BLaER1 treated with 17β-estradiol and CSF1 and Interleukin-3, amounts not matched to agents 10 nM and 100 nM (cell line): ENCODE data around the gene TRIM47.

Experiments used
- H3K27ac ChIP-seq, 11 experiments: shearing (Covaris generic); formaldehyde crosslinking; 2 replicates each; pipeline ENCODE4 v1.8.1; 2022
- H3K27me3 ChIP-seq, 11 experiments: shearing (Covaris generic); formaldehyde crosslinking; 2 replicates each; pipeline ENCODE4 v1.8.1; 2022
- H3K36me3 ChIP-seq, 11 experiments: shearing (Covaris generic); formaldehyde crosslinking; 2 replicates each; pipeline ENCODE4 v1.8.1; 2022
- H3K4me1 ChIP-seq, 10 experiments: shearing (Covaris generic); formaldehyde crosslinking; 2 replicates each; pipeline ENCODE4 v1.8.1; 2022
- H3K4me2 ChIP-seq, 11 experiments: shearing (Covaris generic); formaldehyde crosslinking; 2 replicates each; pipeline ENCODE4 v1.8.1; 2022
- H3K4me3 ChIP-seq, 10 experiments: shearing (Covaris generic); formaldehyde crosslinking; 2 replicates each; pipeline ENCODE4 v1.8.1; 2022
- H3K9ac ChIP-seq, 11 experiments: shearing (Covaris generic); formaldehyde crosslinking; 2 replicates each; pipeline ENCODE4 v1.8.1; 2022
- H3K9me3 ChIP-seq, 11 experiments: shearing (Covaris generic); formaldehyde crosslinking; replicated peaks in 1 of 11; 2 replicates each; pipeline ENCODE4 v1.8.1; 2022
- H4K20me1 ChIP-seq, 11 experiments: shearing (Covaris generic); formaldehyde crosslinking; 2 replicates each; pipeline ENCODE4 v1.8.1; 2022
- Cebpa-rat ChIP-seq, 11 experiments: shearing (Covaris generic); IDR thresholded peaks; 2 replicates each; pipeline ENCODE4 v1.8.1; 2022

The TRIM47 gene

DNA sequence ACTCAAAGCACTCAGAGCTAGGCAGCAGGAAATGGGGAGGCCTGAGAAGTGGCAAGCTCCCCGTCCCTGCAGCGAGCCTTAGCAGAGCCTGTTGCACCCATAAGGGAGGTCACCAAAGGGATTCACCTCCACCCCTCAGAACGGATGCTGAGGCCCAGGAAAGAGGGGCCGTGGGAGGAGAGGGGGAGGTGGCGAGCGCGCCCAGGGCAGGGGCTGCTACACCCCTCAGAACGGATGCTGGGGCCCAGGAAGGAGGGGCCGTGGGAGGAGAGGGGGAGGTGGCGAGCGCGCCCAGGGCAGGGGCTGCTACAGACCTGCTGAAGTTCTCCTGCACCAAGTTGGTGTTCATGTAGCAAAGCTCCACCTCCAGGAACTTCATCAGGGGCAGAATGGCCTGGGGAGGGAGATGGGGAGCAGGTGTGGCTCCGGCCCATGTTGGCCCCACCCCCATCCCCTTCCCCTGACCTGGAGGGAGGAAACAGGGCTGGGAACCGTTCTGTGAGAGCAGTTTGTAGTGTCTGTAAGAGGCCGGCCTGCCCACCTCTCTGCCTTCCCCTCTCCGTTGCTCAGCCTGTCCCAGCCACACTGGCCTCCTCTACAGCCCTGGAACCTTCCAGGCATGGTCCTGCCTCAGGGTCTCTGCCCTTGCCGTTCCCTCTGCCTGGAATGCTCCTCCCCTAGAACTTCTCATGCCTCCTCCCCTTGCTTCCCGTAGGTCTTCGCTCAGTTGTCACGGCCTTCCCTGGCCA, 45.6 kb downstream of the TRIM47 start:
- Histone ChIP-seq H3K9ac (peak overlapping the region; percentile 32 to 70 (median 61); a peak in 21 of 22 replicates), H3K36me3 (peaks cover 40 to 98% (median 73%) of the 10 kb centered on the region in 11 experiments), H3K9me3 (no peaks in the 10 kb centered on the region), H3K4me2 (peak overlapping the region; percentile 64 to 93 (median 84)), H3K4me1 (peaks cover 71 to 91% (median 81%) of the 10 kb centered on the region in 10 experiments), H3K4me3 (peak overlapping the region in 5 of 10 experiments; percentile 22 to 37 (median 31); a peak in 6 of 20 replicates), H3K27me3 (no peaks in the 10 kb centered on the region), H3K27ac (peak overlapping the region; percentile 42 to 75 (median 69)), H4K20me1 (peaks cover 0 to 96% (median 40%) of the 10 kb centered on the region in 11 experiments; a peak in 18 of 22 replicates)
- no peak for TF ChIP-seq Cebpa-rat (IDR thresholded peaks at IDR 0.05)

DNA sequence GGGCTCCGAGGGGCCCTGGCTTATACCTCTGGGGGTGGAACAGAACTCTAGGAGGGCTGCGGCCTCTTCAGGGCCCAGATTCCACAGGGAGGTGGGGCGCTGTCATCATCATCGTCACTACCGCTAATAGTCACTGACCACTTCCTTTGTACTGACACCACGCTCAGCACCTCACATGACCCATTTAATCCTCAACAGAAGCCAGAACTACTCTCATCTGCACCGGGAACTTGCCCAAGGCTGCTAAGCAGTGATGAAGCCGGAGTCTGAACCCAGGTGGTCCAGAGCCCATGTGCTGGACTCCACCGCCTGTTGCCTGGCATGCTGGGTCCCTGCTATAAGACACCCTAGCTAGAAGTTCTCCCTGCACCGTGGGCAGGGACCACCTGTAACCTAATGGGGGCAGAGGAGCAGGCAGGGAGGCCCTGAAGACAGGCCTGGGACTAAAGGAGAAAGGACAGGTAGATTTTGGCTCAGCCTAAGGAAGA, 46.2 kb downstream of the TRIM47 start:
- Histone ChIP-seq H3K9ac (peak overlapping the region; percentile 32 to 70 (median 61); a peak in 21 of 22 replicates), H3K4me1 (peaks cover 75 to 91% (median 81%) of the 10 kb centered on the region in 10 experiments), H3K4me3 (peak overlapping the region in 5 of 10 experiments; percentile 22 to 37 (median 31); a peak in 6 of 20 replicates), H3K4me2 (peak overlapping the region; percentile 64 to 93 (median 84)), H3K36me3 (peaks cover 40 to 98% (median 75%) of the 10 kb centered on the region in 11 experiments), H3K9me3 (no peaks in the 10 kb centered on the region), H4K20me1 (peaks cover 2 to 97% (median 44%) of the 10 kb centered on the region in 11 experiments; a peak in 19 of 22 replicates), H3K27ac (peak overlapping the region; percentile 42 to 75 (median 69)), H3K27me3 (no peaks in the 10 kb centered on the region)
- no peak for TF ChIP-seq Cebpa-rat (IDR thresholded peaks at IDR 0.05)

DNA sequence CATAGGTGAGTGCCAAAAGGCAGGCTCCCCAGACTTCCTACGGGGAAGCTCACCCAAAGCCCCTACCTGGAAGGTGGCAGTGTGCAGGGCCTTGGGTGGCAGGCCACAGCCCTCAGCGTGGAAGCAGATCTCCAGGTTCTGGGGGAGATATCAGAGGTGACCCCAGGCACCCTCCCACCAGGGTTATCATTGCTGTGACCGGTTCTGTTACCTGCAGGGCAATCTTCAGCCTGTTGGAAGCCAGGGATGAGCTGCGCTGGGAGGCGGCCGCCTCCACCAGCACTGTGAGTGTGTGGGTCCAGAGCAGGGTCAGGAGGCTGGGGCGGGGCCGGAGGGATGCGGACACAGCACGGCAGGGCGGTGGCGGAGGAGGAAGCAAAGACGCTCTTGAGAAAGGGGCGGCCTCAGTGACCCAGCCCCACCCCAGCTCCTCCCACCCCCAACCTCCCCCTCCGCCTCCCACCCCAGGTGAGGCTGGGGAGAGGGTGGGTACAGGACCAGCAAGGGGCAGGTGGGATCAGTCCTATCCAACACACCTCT, 47.3 kb downstream of the TRIM47 start:
- H3K9me3 ChIP-seq, result no peaks in the 10 kb centered on the region
- 0 out of 22 replicates have a peak overlapping the region, but pooled peaks of 1 of the 11 experiments have one; percentile 18 for H3K9ac ChIP-seq
- H3K27ac ChIP-seq, result no peak overlapping the region
- H3K36me3 ChIP-seq, result peaks cover 33 to 98% (median 74%) of the 10 kb centered on the region in 11 experiments
- no peak overlapping the region for H3K4me3 ChIP-seq
- no peak overlapping the region for H3K4me2 ChIP-seq
- peaks cover 71 to 91% (median 81%) of the 10 kb centered on the region in 10 experiments for H3K4me1 ChIP-seq
- peaks cover 10 to 97% (median 55%) of the 10 kb centered on the region in 11 experiments; a peak in 20 of 22 replicates for H4K20me1 ChIP-seq
- no peak for TF ChIP-seq Cebpa-rat (IDR thresholded peaks at IDR 0.05)
- no peaks in the 10 kb centered on the region for H3K27me3 ChIP-seq

DNA sequence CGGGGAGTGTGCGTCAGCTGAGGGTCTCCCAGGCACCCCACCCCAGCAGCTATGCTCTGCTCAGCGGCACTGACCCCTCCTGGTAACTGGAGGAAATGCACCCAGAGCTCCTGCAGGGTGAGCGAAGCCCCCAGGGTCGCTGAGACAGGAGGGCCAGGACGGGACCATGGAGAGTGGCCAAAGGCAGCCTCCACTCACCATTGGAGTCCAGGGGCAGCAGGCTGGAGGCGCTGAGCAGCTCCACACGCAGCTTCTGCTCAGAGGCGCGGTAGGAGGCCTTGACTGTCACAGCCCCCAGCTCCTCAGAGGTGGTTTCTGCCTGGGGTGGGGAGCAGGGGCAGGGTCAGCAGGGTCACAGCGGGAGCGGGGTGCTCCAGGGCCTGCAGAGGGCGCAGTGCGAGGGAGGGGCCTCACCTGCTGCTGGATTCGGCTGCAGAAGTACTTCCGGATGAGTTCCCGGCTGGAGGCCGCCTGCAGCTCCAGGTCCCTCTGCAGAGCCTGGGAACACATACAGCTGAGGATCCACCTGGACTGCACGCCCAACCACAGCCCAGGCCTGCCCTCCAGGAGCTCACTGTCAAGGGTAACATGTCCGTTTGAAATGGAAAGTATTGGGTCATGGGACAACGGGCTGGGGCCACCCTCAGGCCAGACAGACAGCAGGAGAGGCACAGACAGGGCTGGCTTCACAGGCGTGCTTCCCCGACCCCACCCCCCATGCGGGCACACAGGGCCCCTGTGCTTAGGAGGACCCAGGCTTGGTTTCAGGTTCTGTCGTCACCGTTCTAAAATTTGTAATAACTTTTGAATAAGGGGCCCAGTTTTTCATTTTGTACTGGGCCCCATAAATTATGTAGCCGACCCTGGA, 48.0 kb downstream of the TRIM47 start:
- no peak overlapping the region for H3K4me3 ChIP-seq
- peaks cover 66 to 90% (median 81%) of the 10 kb centered on the region in 10 experiments for H3K4me1 ChIP-seq
- H4K20me1 ChIP-seq, result peaks cover 11 to 97% (median 54%) of the 10 kb centered on the region in 11 experiments; a peak in 20 of 22 replicates
- H3K27me3 ChIP-seq, result no peaks in the 10 kb centered on the region
- 0 out of 22 replicates have a peak overlapping the region, but pooled peaks of 1 of the 11 experiments have one; percentile 18 for H3K9ac ChIP-seq
- H3K9me3 ChIP-seq, result no peaks in the 10 kb centered on the region
- 0 out of 22 replicates have a peak overlapping the region, but pooled peaks of 1 of the 11 experiments have one; percentile 6 for H3K27ac ChIP-seq
- no peak overlapping the region for H3K4me2 ChIP-seq
- TF ChIP-seq Cebpa-rat (IDR thresholded peaks at IDR 0.05), result no peak
- H3K36me3 ChIP-seq, result peaks cover 40 to 98% (median 69%) of the 10 kb centered on the region in 11 experiments

DNA sequence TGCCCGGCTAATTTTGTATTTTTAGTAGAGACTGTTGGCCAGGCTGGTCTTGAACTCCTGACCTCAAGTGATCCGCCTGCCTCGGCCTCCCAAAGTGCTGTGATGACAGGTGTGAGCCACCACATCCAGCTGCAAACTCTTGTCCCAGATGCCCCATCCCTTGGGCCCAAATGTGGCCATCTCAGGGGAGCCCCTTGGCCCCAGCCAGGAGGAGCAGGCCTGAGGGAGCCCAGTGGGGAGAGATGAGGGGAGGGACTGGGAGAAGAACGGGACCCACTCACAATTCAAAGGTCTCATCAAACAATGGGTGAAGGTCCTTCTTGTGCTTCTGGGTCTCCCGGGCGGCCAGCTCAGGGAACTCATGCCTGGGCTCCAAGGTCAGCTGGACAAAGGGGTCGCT, 48.6 kb downstream of the TRIM47 start:
- TF ChIP-seq Cebpa-rat (IDR thresholded peaks at IDR 0.05), result no peak

DNA sequence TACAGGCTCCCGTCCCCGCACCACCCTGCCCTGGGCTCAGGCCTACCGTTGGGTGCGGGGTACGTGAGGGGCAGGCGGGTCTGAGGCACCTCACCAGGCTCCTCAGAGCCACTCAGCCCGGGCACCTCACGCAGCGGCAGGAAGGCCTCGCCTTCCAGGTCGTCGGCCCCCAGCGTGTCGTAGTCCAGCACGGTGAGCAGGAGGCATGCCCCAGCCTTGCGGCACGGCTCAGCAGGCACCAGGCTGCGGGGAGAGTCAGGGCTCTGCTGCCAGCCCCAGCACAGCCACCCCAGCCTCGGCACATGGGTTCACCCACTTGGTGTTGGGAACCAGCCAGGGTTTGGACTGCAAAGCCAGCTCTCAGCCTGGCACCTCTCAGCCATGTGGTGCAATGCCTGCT, 49.6 kb downstream of the TRIM47 start:
- Histone ChIP-seq H3K27ac (peak overlapping the region in 5 of 11 experiments; percentile 21 to 71 (median 67); a peak in 3 of 22 replicates), H4K20me1 (peaks cover 9 to 97% (median 39%) of the 10 kb centered on the region in 11 experiments; a peak in 19 of 22 replicates), H3K9ac (peak overlapping the region in 5 of 11 experiments; percentile 24 to 74 (median 68); a peak in 5 of 22 replicates), H3K4me3 (no peak overlapping the region), H3K27me3 (no peaks in the 10 kb centered on the region), H3K4me1 (peaks cover 58 to 77% (median 71%) of the 10 kb centered on the region in 10 experiments), H3K9me3 (no peaks in the 10 kb centered on the region), H3K4me2 (peak overlapping the region in 9 of 11 experiments; percentile 57 to 88 (median 78); a peak in 10 of 22 replicates), H3K36me3 (peaks cover 52 to 96% (median 66%) of the 10 kb centered on the region in 11 experiments)
- TF ChIP-seq Cebpa-rat (IDR thresholded peaks at IDR 0.05), result no peak

More for the DNA sequence above, 48.6 kb downstream of the TRIM47 start:
- Histone ChIP-seq H4K20me1 (peaks cover 13 to 97% (median 50%) of the 10 kb centered on the region in 11 experiments; a peak in 20 of 22 replicates), H3K9me3 (no peaks in the 10 kb centered on the region), H3K36me3 (peaks cover 45 to 97% (median 65%) of the 10 kb centered on the region in 11 experiments), H3K27me3 (no peaks in the 10 kb centered on the region), H3K9ac (no peak overlapping the region), H3K27ac (0 out of 22 replicates have a peak overlapping the region, but pooled peaks of 1 of the 11 experiments have one; percentile 6), H3K4me1 (peaks cover 66 to 85% (median 78%) of the 10 kb centered on the region in 10 experiments), H3K4me3 (no peak overlapping the region), H3K4me2 (no peak overlapping the region)

DNA sequence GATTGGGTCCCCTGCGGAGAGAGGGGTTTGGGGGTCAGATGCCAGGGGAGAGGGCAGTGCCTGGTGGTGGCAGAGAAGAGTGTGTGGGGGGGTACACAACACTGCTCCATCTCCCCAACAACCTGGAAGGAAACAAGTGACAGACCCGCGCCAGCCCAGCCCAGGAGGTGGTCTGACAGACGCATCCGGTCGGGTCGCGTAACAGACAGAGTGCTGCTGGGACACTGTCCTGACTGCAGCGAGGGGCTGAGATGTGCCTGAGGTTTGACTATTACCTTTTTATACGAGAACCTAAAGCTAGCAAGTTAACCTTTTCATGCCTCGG, 50.3 kb downstream of the TRIM47 start:
- H3K9me3 ChIP-seq, result no peaks in the 10 kb centered on the region
- H3K36me3 ChIP-seq, result peaks cover 56 to 96% (median 68%) of the 10 kb centered on the region in 11 experiments
- peak overlapping the region; percentile 57 to 88 (median 78) for H3K4me2 ChIP-seq
- H3K4me3 ChIP-seq, result peak overlapping the region in 3 of 10 experiments; percentile 9 to 36 (median 22); a peak in 5 of 20 replicates
- peak overlapping the region in 9 of 11 experiments; percentile 21 to 80 (median 68); a peak in 16 of 22 replicates for H3K27ac ChIP-seq
- TF ChIP-seq Cebpa-rat (IDR thresholded peaks at IDR 0.05), result no peak
- peak overlapping the region; percentile 5 to 74 (median 66); a peak in 18 of 22 replicates for H3K9ac ChIP-seq
- H3K27me3 ChIP-seq, result no peaks in the 10 kb centered on the region
- peaks cover 7 to 97% (median 45%) of the 10 kb centered on the region in 11 experiments; a peak in 19 of 22 replicates for H4K20me1 ChIP-seq
- H3K4me1 ChIP-seq, result peaks cover 51 to 72% (median 64%) of the 10 kb centered on the region in 10 experiments
